GM12891 (cell line): ENCODE measurements around the gene GLRX5.

Experiments used
- PAX5 ChIP-seq: IDR thresholded peaks from 2 replicates; pipeline ENCODE4 v1.6.1; 2011; ENCODE audit warnings: low read length, moderate library complexity, mild to moderate bottlenecking; ENCODE audit not compliant: insufficient read depth, severe bottlenecking
- POLR2A ChIP-seq: IDR thresholded peaks from 2 replicates; pipeline ENCODE4 v1.6.1; 2011; ENCODE audit warnings: low read depth, low read length, control low read depth
- POLR2AphosphoS5 ChIP-seq: IDR thresholded peaks from 2 replicates; pipeline ENCODE4 v1.6.1; 2011; ENCODE audit warnings: low read depth, low read length, control low read depth
- SPI1 ChIP-seq: IDR thresholded peaks from 2 replicates; pipeline ENCODE4 v1.6.1; 2011; ENCODE audit warnings: low read depth, low read length, control low read depth
- TAF1 ChIP-seq: IDR thresholded peaks from 2 replicates; pipeline ENCODE4 v1.6.1; 2011; ENCODE audit warnings: low read depth, low read length, control low read depth

DNA sequence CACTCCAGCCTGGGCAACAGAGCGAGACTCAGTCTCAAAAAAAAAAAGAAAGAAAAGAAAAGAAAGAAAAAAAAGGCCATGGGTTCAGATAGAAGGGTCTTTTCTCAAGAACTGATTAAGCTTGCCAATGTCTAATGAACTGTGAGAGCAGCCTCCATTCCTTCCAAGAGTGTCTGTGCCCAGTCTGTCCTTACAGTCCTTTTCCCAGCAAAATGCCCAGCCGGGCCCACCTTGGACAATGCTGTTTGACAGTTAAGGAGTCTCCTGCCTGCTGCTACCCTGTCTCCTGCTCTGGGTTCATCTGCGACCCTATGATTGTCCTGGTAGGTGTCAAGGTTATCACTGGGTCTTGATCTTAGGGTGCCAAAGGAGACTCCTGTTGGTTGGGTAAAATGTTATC, 39.8 kb upstream of the GLRX5 start:
- TF ChIP-seq PAX5 (no peak), POLR2A (no peak), TAF1 (no peak), POLR2AphosphoS5 (no peak), SPI1 (no peak)
